NCI-H226 (cell line): ENCODE measurements around the gene NGRN.

ENCODE experiments used
- DNase-seq: peaks from one replicate; pipeline ENCODE4 v3.0.0-alpha.2; 2015

Gene NGRN

DNA sequence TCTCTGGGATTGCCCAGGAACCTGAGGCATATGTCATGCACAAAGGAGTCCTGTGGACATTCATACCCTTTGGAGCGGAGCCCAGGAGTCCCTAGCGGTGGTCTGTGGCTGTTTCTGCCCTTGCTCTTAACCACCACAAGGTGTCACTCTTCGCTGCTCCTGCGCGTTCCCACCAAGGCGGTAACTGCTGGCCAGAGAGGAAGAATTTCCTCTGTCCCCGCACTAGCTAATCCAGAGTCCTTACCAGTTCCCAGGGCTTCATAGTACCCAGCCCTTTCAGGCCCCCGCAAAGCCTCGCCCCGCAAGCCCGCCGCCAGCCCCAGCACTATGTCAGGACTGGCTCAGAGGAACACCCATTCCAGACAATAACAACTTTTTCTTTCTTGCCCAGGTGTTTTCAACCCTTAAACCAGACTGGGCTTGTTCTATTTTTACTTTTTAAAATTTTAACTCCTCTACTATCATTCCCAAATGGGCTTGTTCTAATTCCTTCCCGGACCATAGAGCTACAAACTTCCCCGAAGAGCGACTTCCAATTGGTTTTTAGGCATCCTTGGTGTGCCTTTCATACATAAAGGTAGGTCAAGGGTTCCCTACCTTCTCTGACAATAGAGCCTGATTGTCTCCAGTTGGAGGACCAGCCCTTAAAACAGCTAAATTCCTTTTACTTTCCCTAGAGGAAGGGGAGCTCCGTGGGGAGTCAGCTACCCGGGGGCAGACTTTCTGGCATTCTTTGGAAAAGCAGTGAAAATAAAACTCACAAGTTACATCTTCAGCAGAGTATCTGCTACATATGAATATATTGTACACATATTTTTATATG, 54.8 kb downstream of the NGRN start:
- DNase-seq: peak; percentile 87

DNA sequence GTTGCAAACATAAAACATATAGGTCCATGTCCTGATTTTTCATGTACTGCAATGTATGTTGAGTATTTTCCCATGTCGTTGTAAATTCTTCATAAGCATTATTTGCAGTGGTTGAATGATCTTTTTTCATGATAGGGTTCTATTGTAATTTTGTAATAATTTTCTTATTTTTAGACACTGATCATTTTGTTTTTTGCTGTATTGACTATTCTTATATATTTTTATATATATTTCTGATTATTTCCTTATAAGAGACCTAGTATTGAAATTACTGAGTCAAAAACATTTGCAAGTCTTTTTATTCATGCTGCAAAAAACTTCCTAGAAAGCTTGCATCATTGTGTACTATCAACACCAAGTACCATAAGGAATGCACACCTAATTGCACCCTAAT, 55.4 kb downstream of the NGRN start:
- DNase-seq: no peak
